ENCODE measurements around the gene TSC22D2. TPM values are rescaled to one million over a fixed set of nuclear protein-coding genes. Genes with fewer than 3 reads are reported as not detected.

Gene TSC22D2
- total RNA-seq, 1 experiment from 2014 or later: 20.0 TPM

DNA sequence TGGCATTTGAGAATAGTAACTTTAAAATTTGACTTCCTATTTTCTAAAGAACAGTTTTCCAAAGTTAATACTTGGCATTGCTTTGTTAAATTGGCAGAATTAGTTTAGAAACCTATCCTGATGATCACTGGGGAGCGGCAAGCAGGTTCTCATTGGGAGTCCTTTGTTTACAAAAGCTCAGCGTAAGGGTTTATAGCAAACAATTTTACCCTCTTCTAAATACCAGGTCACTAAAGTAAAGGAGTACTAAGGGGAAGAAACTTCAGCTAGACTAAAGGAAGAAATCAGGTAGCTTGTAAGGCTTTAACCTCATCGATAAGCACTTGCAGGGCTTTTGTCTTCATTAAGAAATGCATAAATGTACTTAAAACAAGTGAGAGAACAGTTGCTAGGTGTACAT lies 18.2 kb downstream of the TSC22D2 start:
- RAD21 ChIA-PET (ENCODE audit: low non-redundant PET in 1 of 2, low total read pairs in 2 of 2, uncharacterized antibody in 2 of 2, unreplicated experiment in 2 of 2): no interaction called here
- TF ChIP-seq EGR1 (IDR thresholded peaks at IDR 0.05; ENCODE audit: low read depth): no peak
- TF ChIP-seq, protein P1, sequence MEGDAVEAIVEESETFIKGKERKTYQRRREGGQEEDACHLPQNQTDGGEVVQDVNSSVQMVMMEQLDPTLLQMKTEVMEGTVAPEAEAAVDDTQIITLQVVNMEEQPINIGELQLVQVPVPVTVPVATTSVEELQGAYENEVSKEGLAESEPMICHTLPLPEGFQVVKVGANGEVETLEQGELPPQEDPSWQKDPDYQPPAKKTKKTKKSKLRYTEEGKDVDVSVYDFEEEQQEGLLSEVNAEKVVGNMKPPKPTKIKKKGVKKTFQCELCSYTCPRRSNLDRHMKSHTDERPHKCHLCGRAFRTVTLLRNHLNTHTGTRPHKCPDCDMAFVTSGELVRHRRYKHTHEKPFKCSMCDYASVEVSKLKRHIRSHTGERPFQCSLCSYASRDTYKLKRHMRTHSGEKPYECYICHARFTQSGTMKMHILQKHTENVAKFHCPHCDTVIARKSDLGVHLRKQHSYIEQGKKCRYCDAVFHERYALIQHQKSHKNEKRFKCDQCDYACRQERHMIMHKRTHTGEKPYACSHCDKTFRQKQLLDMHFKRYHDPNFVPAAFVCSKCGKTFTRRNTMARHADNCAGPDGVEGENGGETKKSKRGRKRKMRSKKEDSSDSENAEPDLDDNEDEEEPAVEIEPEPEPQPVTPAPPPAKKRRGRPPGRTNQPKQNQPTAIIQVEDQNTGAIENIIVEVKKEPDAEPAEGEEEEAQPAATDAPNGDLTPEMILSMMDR (IDR thresholded peaks at IDR 0.05 in 2 of 3, conservative IDR thresholded peaks at IDR 0.05 in 1 of 3; ENCODE audit: borderline replicate concordance in 1 of 3, insufficient read depth in 1 of 3, low read depth in 2 of 3, low read length in 2 of 3): no peak
- CTCF ChIA-PET: no interaction called here
- Histone ChIP-seq H3K36me3 (ENCODE audit: control insufficient read depth in 1 of 2, insufficient read depth in 2 of 2, low read length in 2 of 2) (peaks cover 3 to 5% of the 10 kb centered on the region in 2 experiments; a peak in 2 of 4 replicates), H2AFZ (ENCODE audit: low read depth, low read length, poor library complexity, severe bottlenecking) (no peak overlapping the region), H4K20me1 (ENCODE audit: insufficient read depth) (peaks cover 23% of the 10 kb centered on the region; the same call in 1 of the 2 replicates), H3K27ac (ENCODE audit: low read depth, low read length) (no peak overlapping the region), H3K9me2 (ENCODE audit: insufficient read depth) (no peaks in the 10 kb centered on the region), H3K9me3 (ENCODE audit: control insufficient read depth in 1 of 2, insufficient read depth in 1 of 2, low read depth in 1 of 2, low read length in 2 of 2) (no peaks in the 10 kb centered on the region), H3K4me1 (ENCODE audit: control insufficient read depth in 1 of 2, insufficient read depth in 2 of 2, low read length in 2 of 2) (peaks cover 0 to 8% of the 10 kb centered on the region in 2 experiments; a peak in 1 of 4 replicates), H3K4me2 (ENCODE audit: low read length) (no peak overlapping the region), H3K4me3 (replicated peaks in 1 of 2; ENCODE audit: low read depth in 1 of 2, low read length in 2 of 2) (no peak overlapping the region), H3K79me2 (ENCODE audit: insufficient read depth, low read length) (peaks cover 100% of the 10 kb centered on the region), H3K27me3 (ENCODE audit: insufficient read depth, low read length) (no peaks in the 10 kb centered on the region), H3K9ac (ENCODE audit: low read length) (no peak overlapping the region)
- POLR2A ChIA-PET: no interaction called here
- intact Hi-C loops (cut with micrococcal nuclease): no loop called here
- no peak for DNase-seq (ENCODE audit: low read depth, low spot score)
- ATAC-seq: no peak
- BruUV-seq (replicated peaks): no TSS peak

DNA sequence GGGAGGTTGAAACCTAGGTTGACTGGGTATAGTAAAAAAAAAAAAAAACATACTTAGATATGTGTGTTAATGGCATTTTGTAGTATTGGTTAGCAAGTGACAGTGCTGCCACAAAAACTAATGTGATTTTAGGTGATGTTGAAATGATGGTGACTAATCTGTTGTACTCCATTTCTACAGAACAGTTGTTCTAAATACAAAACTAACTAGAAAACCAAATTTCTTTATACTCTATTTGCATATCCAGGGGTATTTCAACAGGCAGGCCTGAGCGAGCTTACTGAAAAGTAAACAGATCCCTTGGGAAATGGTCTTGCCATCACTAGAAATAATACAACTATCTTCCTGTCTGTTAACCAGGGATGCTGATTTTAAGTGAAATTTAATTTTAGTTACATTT lies 20.5 kb downstream of the TSC22D2 start:
- POLR2A ChIA-PET: no interaction called here
- H3K79me2 ChIP-seq (ENCODE audit: insufficient read depth, low read length): peaks cover 100% of the 10 kb centered on the region
- intact Hi-C loops (cut with micrococcal nuclease): no loop called here
- TF ChIP-seq CEBPB (IDR thresholded peaks at IDR 0.05; ENCODE audit: low read depth) (no peak), POLR2AphosphoS5 (IDR thresholded peaks at IDR 0.05; ENCODE audit: low read depth, low read length) (no peak), ELF1 (IDR thresholded peaks at IDR 0.05; ENCODE audit: borderline replicate concordance, low read depth) (no peak), REST (IDR thresholded peaks at IDR 0.05; ENCODE audit: low read depth) (no peak), POLR2A (IDR thresholded peaks at IDR 0.05; ENCODE audit: borderline replicate concordance, extremely low read depth, insufficient read depth, insufficient read length) (no peak), EGR1 (IDR thresholded peaks at IDR 0.05; ENCODE audit: low read depth) (no peak), SRF (IDR thresholded peaks at IDR 0.05; ENCODE audit: low read depth) (no peak), ATF3 (IDR thresholded peaks at IDR 0.05) (no peak), ZBTB33 (IDR thresholded peaks at IDR 0.05; ENCODE audit: extremely low read depth, insufficient replicate concordance, low read length) (no peak), YY1 (IDR thresholded peaks at IDR 0.05; ENCODE audit: extremely low read depth, insufficient replicate concordance, low read depth, low read length) (no peak)
- TF ChIP-seq, protein P2, sequence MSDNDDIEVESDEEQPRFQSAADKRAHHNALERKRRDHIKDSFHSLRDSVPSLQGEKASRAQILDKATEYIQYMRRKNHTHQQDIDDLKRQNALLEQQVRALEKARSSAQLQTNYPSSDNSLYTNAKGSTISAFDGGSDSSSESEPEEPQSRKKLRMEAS (IDR thresholded peaks at IDR 0.05): no peak

More for the DNA sequence above, 20.5 kb downstream of the TSC22D2 start:
- H3K27ac ChIP-seq (ENCODE audit: low read depth, low read length): no peak overlapping the region
- no peak overlapping the region for H3K4me2 ChIP-seq (ENCODE audit: low read length)
- DNase-seq (ENCODE audit: low read depth, low spot score) (no peak), ATAC-seq (no peak)
- H3K27me3 ChIP-seq (ENCODE audit: insufficient read depth, low read length): no peaks in the 10 kb centered on the region
- peaks cover 18% of the 10 kb centered on the region; the same call in 1 of the 2 replicates for H4K20me1 ChIP-seq (ENCODE audit: insufficient read depth)
- ChIA-PET CTCF (no interaction called here), RAD21 (ENCODE audit: low non-redundant PET in 1 of 2, low total read pairs in 2 of 2, uncharacterized antibody in 2 of 2, unreplicated experiment in 2 of 2) (no interaction called here)
- H3K9me2 ChIP-seq (ENCODE audit: insufficient read depth): no peaks in the 10 kb centered on the region
- H3K4me3 ChIP-seq (replicated peaks in 1 of 2; ENCODE audit: low read depth in 1 of 2, low read length in 2 of 2): no peak overlapping the region
- no peak overlapping the region for H2AFZ ChIP-seq (ENCODE audit: low read depth, low read length, poor library complexity, severe bottlenecking)
- BruUV-seq (replicated peaks): no TSS peak
- no peak overlapping the region for H3K9ac ChIP-seq (ENCODE audit: low read length)
- H3K36me3 ChIP-seq (ENCODE audit: control insufficient read depth in 1 of 2, insufficient read depth in 2 of 2, low read length in 2 of 2): peaks cover 0 to 5% of the 10 kb centered on the region in 2 experiments; a peak in 1 of 4 replicates
- no peaks in the 10 kb centered on the region for H3K4me1 ChIP-seq (ENCODE audit: control insufficient read depth in 1 of 2, insufficient read depth in 2 of 2, low read length in 2 of 2)
- no peaks in the 10 kb centered on the region for H3K9me3 ChIP-seq (ENCODE audit: control insufficient read depth in 1 of 2, insufficient read depth in 1 of 2, low read depth in 1 of 2, low read length in 2 of 2)

All from HCT116 (cell line).